OCI-LY3 (cell line): Measurements from ENCODE around the gene NDUFA13.

Experiments used
- H2AFZ ChIP-seq: fragments of 200-600, 300-600 bp; shearing (Covaris generic); 2 replicates; pipeline ENCODE4 v1.6.0; 2014; ENCODE audit warnings: antibody characterized with exemption, low read depth, low read length
- H3K27ac ChIP-seq: fragments of 200-600, 300-600 bp; sonication (generic); 2 replicates; pipeline ENCODE4 v1.5.1; 2014; ENCODE audit warnings: mild to moderate bottlenecking, low read length, moderate library complexity, mixed read lengths
- H3K27me3 ChIP-seq: fragments of 200-600, 300-600 bp; sonication (generic); 2 replicates; pipeline ENCODE4 v1.6.1; 2014; ENCODE audit warnings: low read depth, low read length, mixed read lengths
- H3K36me3 ChIP-seq: fragments of 200-600, 300-600 bp; sonication (generic); replicated peaks from 2 replicates; pipeline ENCODE3; 2014; ENCODE audit warnings: low read depth, low read length, mixed read lengths
- H3K4me1 ChIP-seq: fragments of 300-600, 200-600 bp; sonication (generic); 2 replicates; pipeline ENCODE4 v1.6.1; 2014; ENCODE audit warnings: low read length, mixed read lengths
- H3K4me2 ChIP-seq: fragments of 200-600, 300-600 bp; sonication (generic); 2 replicates; pipeline ENCODE4 v1.6.1; 2014; ENCODE audit warnings: low read length, mixed read lengths
- H3K4me3 ChIP-seq: fragments of 300-600, 200-600 bp; sonication (generic); 2 replicates; pipeline ENCODE4 v1.5.1; 2014; ENCODE audit warnings: antibody characterized with exemption, mild to moderate bottlenecking, low read length, moderate library complexity
- H3K79me2 ChIP-seq: fragments of 300-600, 200-600 bp; shearing (Covaris generic); 2 replicates; pipeline ENCODE4 v1.6.1; 2014; ENCODE audit warnings: mild to moderate bottlenecking, low read length, mixed read lengths
- H3K9ac ChIP-seq: fragments of 300-600, 200-600 bp; shearing (Covaris generic); 2 replicates; pipeline ENCODE4 v1.6.0; 2014; ENCODE audit warnings: mild to moderate bottlenecking, low read length, moderate library complexity
- H3K9me3 ChIP-seq: fragments of 200-600, 300-600 bp; shearing (Covaris generic); 2 replicates; pipeline ENCODE4 v1.6.1; 2014; ENCODE audit warnings: low read length, mixed read lengths; ENCODE audit not compliant: insufficient read depth
- H4K20me1 ChIP-seq: fragments of 200-600, 300-600 bp; sonication (generic); 2 replicates; pipeline ENCODE4 v1.6.1; 2016; ENCODE audit warnings: low read length, mixed read lengths; ENCODE audit not compliant: insufficient read depth
- EZH2phosphoT487 ChIP-seq: fragments of 200-600 bp; shearing (Covaris generic); IDR thresholded peaks from 2 replicates; pipeline ENCODE4 v1.6.1; 2018; ENCODE audit warnings: antibody characterized with exemption, mixed run types, low read depth
- TF ChIP-seq, protein P1 (sequence below): fragments of 200-600, 300-600 bp; sonication (generic); IDR thresholded peaks from 2 replicates; pipeline ENCODE4 v1.5.1; 2014; ENCODE audit warnings: antibody characterized with exemption, low read length, low read depth

The NDUFA13 gene

DNA sequence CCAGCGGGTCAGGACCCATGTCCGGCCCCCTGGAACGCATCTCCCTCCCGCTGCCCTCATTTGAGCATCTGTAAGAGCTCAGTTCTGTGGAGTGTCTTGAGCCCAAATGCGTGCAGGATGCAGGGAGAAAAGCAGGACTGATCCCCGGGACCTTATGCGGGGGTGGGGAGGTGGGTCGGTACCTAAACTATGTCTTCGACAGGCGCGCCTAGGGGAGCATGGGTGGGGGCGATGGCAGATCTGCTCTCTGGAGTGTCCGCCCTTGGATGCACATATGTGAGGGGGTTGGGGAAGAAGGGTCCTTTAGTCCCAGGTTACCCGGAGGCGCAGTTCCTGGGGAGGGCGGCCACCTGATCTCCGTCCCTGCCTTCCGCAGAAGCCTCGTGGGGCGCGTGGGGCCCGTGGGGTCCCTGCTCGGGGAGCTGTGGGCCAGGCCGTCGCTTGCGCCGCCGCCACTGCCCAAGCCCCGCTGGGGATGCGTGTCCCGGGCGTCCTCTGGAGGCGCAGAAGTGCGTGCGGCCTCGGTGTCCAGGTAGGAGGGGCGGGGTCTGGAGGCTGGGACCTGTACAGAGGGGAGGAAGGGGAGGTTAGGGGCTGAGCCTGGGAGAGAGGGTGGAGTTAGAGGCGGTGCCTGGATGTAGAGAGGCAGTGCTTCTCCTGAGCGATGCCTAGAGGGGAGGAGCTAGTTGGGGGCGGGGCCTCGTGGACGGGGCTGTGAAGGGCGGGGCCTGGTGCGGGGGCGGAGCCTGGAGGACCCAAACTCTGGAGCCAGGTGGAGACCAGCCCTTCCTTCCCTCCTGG, 24.9 kb downstream of the NDUFA13 start:
- Histone ChIP-seq H3K27ac (no peak overlapping the region), H3K36me3 (no peaks in the 10 kb centered on the region), H3K27me3 (no peaks in the 10 kb centered on the region), H3K4me3 (no peak overlapping the region), H4K20me1 (no peaks in the 10 kb centered on the region), H3K79me2 (no peaks in the 10 kb centered on the region), H3K9me3 (no peaks in the 10 kb centered on the region), H3K4me1 (no peaks in the 10 kb centered on the region), H2AFZ (no peak overlapping the region), H3K9ac (no peak overlapping the region), H3K4me2 (no peak overlapping the region)
- TF ChIP-seq, protein P1, sequence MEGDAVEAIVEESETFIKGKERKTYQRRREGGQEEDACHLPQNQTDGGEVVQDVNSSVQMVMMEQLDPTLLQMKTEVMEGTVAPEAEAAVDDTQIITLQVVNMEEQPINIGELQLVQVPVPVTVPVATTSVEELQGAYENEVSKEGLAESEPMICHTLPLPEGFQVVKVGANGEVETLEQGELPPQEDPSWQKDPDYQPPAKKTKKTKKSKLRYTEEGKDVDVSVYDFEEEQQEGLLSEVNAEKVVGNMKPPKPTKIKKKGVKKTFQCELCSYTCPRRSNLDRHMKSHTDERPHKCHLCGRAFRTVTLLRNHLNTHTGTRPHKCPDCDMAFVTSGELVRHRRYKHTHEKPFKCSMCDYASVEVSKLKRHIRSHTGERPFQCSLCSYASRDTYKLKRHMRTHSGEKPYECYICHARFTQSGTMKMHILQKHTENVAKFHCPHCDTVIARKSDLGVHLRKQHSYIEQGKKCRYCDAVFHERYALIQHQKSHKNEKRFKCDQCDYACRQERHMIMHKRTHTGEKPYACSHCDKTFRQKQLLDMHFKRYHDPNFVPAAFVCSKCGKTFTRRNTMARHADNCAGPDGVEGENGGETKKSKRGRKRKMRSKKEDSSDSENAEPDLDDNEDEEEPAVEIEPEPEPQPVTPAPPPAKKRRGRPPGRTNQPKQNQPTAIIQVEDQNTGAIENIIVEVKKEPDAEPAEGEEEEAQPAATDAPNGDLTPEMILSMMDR = no peak
- TF ChIP-seq EZH2phosphoT487 = no peak

DNA sequence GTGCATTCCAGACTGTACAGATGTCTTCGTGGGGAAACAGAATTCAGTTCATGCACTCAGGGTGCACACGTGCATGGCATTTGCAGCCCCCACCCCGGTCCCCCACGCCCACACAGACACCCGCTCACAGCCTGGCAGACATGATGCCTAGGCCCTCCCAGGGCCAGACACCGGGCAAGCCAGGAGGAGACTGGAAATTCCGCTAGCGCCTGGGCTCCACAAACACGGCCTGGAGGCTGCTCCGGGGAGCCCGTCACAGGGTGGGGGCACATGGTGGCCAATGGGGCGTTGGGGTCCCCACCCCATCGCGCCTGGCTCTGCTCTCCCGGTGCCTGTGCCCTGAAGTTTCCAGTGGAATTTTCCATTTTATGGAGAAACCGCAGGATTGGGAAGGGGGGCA, 25.6 kb downstream of the NDUFA13 start:
- H3K4me3 ChIP-seq = no peak overlapping the region
- no peaks in the 10 kb centered on the region for H3K27me3 ChIP-seq
- H2AFZ ChIP-seq = no peak overlapping the region
- H3K9ac ChIP-seq = no peak overlapping the region
- H3K36me3 ChIP-seq = no peaks in the 10 kb centered on the region
- no peaks in the 10 kb centered on the region for H3K9me3 ChIP-seq
- no peaks in the 10 kb centered on the region for H3K4me1 ChIP-seq
- H3K79me2 ChIP-seq = no peaks in the 10 kb centered on the region
- TF ChIP-seq, protein P1 = no peak
- TF ChIP-seq EZH2phosphoT487 = no peak
- no peak overlapping the region for H3K27ac ChIP-seq
- H4K20me1 ChIP-seq = no peaks in the 10 kb centered on the region
- no peak overlapping the region for H3K4me2 ChIP-seq

GRCh38 chr19:19542507-19542906, 26.5 kb downstream of the NDUFA13 start:
- no peak overlapping the region for H3K4me3 ChIP-seq
- H3K9me3 ChIP-seq = no peaks in the 10 kb centered on the region
- H2AFZ ChIP-seq = no peak overlapping the region
- H3K4me2 ChIP-seq = no peak overlapping the region
- TF ChIP-seq, protein P1 = no peak
- no peak for TF ChIP-seq EZH2phosphoT487
- H3K4me1 ChIP-seq = no peaks in the 10 kb centered on the region
- H3K9ac ChIP-seq = no peak overlapping the region
- no peak overlapping the region for H3K27ac ChIP-seq
- no peaks in the 10 kb centered on the region for H3K27me3 ChIP-seq
- no peaks in the 10 kb centered on the region for H3K79me2 ChIP-seq
- H3K36me3 ChIP-seq = no peaks in the 10 kb centered on the region
- no peaks in the 10 kb centered on the region for H4K20me1 ChIP-seq

- Histone ChIP-seq H4K20me1 (no peaks in the 10 kb centered on the region), H2AFZ (no peak overlapping the region), H3K27ac (no peak overlapping the region), H3K4me1 (no peaks in the 10 kb centered on the region), H3K36me3 (no peaks in the 10 kb centered on the region), H3K79me2 (no peaks in the 10 kb centered on the region), H3K9ac (no peak overlapping the region), H3K9me3 (no peaks in the 10 kb centered on the region), H3K4me3 (no peak overlapping the region), H3K4me2 (no peak overlapping the region), H3K27me3 (no peaks in the 10 kb centered on the region)
- TF ChIP-seq EZH2phosphoT487 = no peak
- TF ChIP-seq, protein P1 = no peak
Measured at GRCh38 chr19:19543101-19543500, 27.1 kb downstream of the NDUFA13 start.
